Liver (tissue), 3 donors: ENCODE measurements around the gene ERBIN.

Experiments used
- CTCF ChIP-seq: fragments of 150-350 bp; IDR thresholded peaks from 2 replicates; pipeline ENCODE4 v1.5.1; 2017; ENCODE audit warnings: improper control_type of control experiment, low read depth, low read length; ENCODE audit not compliant: missing input control
- JUND ChIP-seq, 2 donors: IDR thresholded peaks; 2 replicates each; pipeline ENCODE4 v1.6.1; 2016; ENCODE audit warnings: antibody characterized with exemption in 2 of 2
- REST ChIP-seq: IDR thresholded peaks from 2 replicates; pipeline ENCODE4 v1.6.1; 2016; ENCODE audit warnings: antibody characterized with exemption, mild to moderate bottlenecking
- SP1 ChIP-seq: IDR thresholded peaks from 2 replicates; pipeline ENCODE4 v1.6.1; 2018; ENCODE audit warnings: antibody characterized with exemption, mild to moderate bottlenecking
- TAF1 ChIP-seq: conservative IDR thresholded peaks from 2 replicates; pipeline ENCODE4 v1.6.1; 2016; ENCODE audit warnings: antibody characterized with exemption, mild to moderate bottlenecking
- YY1 ChIP-seq: IDR thresholded peaks from 2 replicates; pipeline ENCODE4 v1.6.1; 2016; ENCODE audit warnings: antibody characterized with exemption, mild to moderate bottlenecking
- donor health status: healthy.
- donor health status: healthy.

- TF ChIP-seq JUND (IDR thresholded peaks at IDR 0.05) (no peak), TAF1 (no peak), CTCF (no peak), SP1 (no peak), REST (no peak), YY1 (no peak)
Measured at GRCh38 chr5:65933295-65933694, 6.9 kb downstream of the ERBIN start.
